Measurements from ENCODE around the gene R3HCC1L.

R3HCC1L gene

GRCh38 chr10:98292971-98293370 lies 158.5 kb downstream of the R3HCC1L start:
- DNase-seq, result no peak

- no peak for DNase-seq
These were observed 159.3 kb downstream of the R3HCC1L start for GRCh38 chr10:98293550-98294269.

- no peak for DNase-seq
These were observed 159.8 kb downstream of the R3HCC1L start for GRCh38 chr10:98294270-98294627.

Data from stimulated activated CD4-positive, alpha-beta T cell treated with anti-CD3 and anti-CD28 coated beads, Interleukin-1b, Interleukin-23, amount 100 ng/mL, for 48 hours (primary cell).